HepG2 (cell line): ENCODE results near the gene SLC13A5. TPM values are rescaled to one million over a fixed set of nuclear protein-coding genes. Genes with fewer than 3 reads are reported as not detected.

Experiments used
- ARID5B ChIP-seq: IDR thresholded peaks from 2 replicates; pipeline ENCODE4 v1.4.0; 2020; ENCODE audit warnings: mild to moderate bottlenecking, missing genetic modification reagents
- ARNT2 ChIP-seq: sonication (generic); formaldehyde crosslinking; IDR thresholded peaks from 2 replicates; pipeline ENCODE4 v1.8.0; 2022; ENCODE audit warnings: mild to moderate bottlenecking, low read depth, missing genetic modification reagents, moderate library complexity
- CBFB ChIP-seq: sonication (generic); formaldehyde crosslinking; IDR thresholded peaks from 2 replicates; pipeline ENCODE4 v1.4.0; 2020; ENCODE audit warnings: missing genetic modification reagents
- CREB1 ChIP-seq, 2 experiments: fragments of 450-650 bp in 1 of 2; IDR thresholded peaks; 2 replicates each; pipeline ENCODE4 v1.6.1; 2016 to 2017; ENCODE audit warnings: control low read depth in 1 of 2, mild to moderate bottlenecking in 1 of 2, missing compliant biosample characterization in 1 of 2, missing genetic modification characterization in 1 of 2
- DRAP1 ChIP-seq: IDR thresholded peaks from 2 replicates; pipeline ENCODE4 v1.6.1; 2016; ENCODE audit warnings: missing genetic modification reagents, missing compliant biosample characterization
- HDAC2 ChIP-seq: sonication (generic); formaldehyde crosslinking; IDR thresholded peaks from 2 replicates; pipeline ENCODE4 v1.4.0; 2020; ENCODE audit warnings: missing genetic modification reagents
- KDM2A ChIP-seq: sonication (generic); formaldehyde crosslinking; IDR thresholded peaks from 2 replicates; pipeline ENCODE4 v1.4.0; 2020; ENCODE audit warnings: low read depth, missing genetic modification reagents, borderline replicate concordance
- MEIS2 ChIP-seq: sonication (generic); formaldehyde crosslinking; IDR thresholded peaks from 2 replicates; pipeline ENCODE4 v1.9.0; 2021; ENCODE audit warnings: mild to moderate bottlenecking, missing genetic modification reagents
- PCBP2 ChIP-seq: fragments of 200-400 bp; formaldehyde crosslinking; optimal IDR thresholded peaks from 2 replicates; pipeline ENCODE3; 2018; ENCODE audit warnings: low read length, low read depth; ENCODE audit not compliant: poor library complexity, severe bottlenecking
- PLSCR1 ChIP-seq: sonication (generic); formaldehyde crosslinking; IDR thresholded peaks from 2 replicates; pipeline ENCODE4 v1.5.0; 2020; ENCODE audit warnings: missing genetic modification reagents, mild to moderate bottlenecking, borderline replicate concordance
- RARA ChIP-seq: IDR thresholded peaks from 2 replicates; pipeline ENCODE4 v1.6.1; 2016; ENCODE audit warnings: missing genetic modification reagents, missing compliant biosample characterization
- RARG ChIP-seq: sonication (generic); formaldehyde crosslinking; IDR thresholded peaks from 2 replicates; pipeline ENCODE4 v1.4.0; 2020; ENCODE audit warnings: low read depth, mild to moderate bottlenecking, missing genetic modification reagents
- ZBTB20 ChIP-seq: sonication (generic); formaldehyde crosslinking; IDR thresholded peaks from 2 replicates; pipeline ENCODE4 v1.8.1; 2023; ENCODE audit warnings: missing genetic modification reagents, low read depth, mild to moderate bottlenecking, borderline replicate concordance
- ZFP36L1 ChIP-seq: sonication (generic); formaldehyde crosslinking; IDR thresholded peaks from 2 replicates; pipeline ENCODE4 v1.8.0; 2022; ENCODE audit warnings: mild to moderate bottlenecking, missing genetic modification reagents, moderate library complexity
- ZNF281 ChIP-seq: sonication (generic); formaldehyde crosslinking; IDR thresholded peaks from 2 replicates; pipeline ENCODE4 v1.4.0; 2020; ENCODE audit warnings: missing genetic modification reagents, borderline replicate concordance
- ZNF446 ChIP-seq: sonication (generic); formaldehyde crosslinking; IDR thresholded peaks from 2 replicates; pipeline ENCODE4 v1.5.0; 2020; ENCODE audit warnings: mild to moderate bottlenecking, missing genetic modification reagents
- ZNF569 ChIP-seq: sonication (generic); formaldehyde crosslinking; IDR thresholded peaks from 2 replicates; pipeline ENCODE4 v1.5.0; 2020; ENCODE audit warnings: mild to moderate bottlenecking, missing genetic modification reagents, moderate library complexity, borderline replicate concordance
- ZNF713 ChIP-seq: sonication (generic); formaldehyde crosslinking; IDR thresholded peaks from 2 replicates; pipeline ENCODE4 v1.4.0; 2020; ENCODE audit warnings: mild to moderate bottlenecking, missing genetic modification reagents
- ZNF781 ChIP-seq: sonication (generic); formaldehyde crosslinking; IDR thresholded peaks from 2 replicates; pipeline ENCODE4 v1.5.1; 2020; ENCODE audit warnings: borderline replicate concordance, mild to moderate bottlenecking, missing genetic modification reagents; ENCODE audit errors: not compliant biosample characterization
- ZUFSP ChIP-seq: sonication (generic); formaldehyde crosslinking; IDR thresholded peaks from 2 replicates; pipeline ENCODE4 v1.9.0; 2021; ENCODE audit warnings: missing genetic modification reagents, mild to moderate bottlenecking, borderline replicate concordance
- polyA plus RNA-seq, 8 experiments: library from polyadenylated mRNA; depleted of rRNA in 3 of 8; stranded (reverse) in 7 of 8; unstranded in 1 of 8; fragments of >200 nt; fragmentation: Illumina TruSeq in 4 of 8; extraction: Trizol in 4 of 8; gene quantifications; 2 replicates each; pipeline versions ENCODE4 v1.2.1 to v1.2.3, GENCODE V29; 2011 to 2016; ENCODE audit warnings: low read depth in 4 of 8, missing spikeins in 1 of 8, mixed read lengths in 1 of 8; ENCODE audit not compliant: insufficient read depth in 1 of 8
- total RNA-seq, 5 experiments: library from RNA; depleted of rRNA; stranded (reverse); fragments of >200 nt; fragmentation: Illumina TruSeq; extraction: Trizol; gene quantifications; 2 replicates each; pipeline ENCODE4 v1.2.3, GENCODE V29; 2016; ENCODE audit warnings: low read depth in 1 of 5

The SLC13A5 gene
- total and polyA plus RNA-seq, 2 of the 13 experiments (the other 11 are each of a cell fraction or from before 2014, with no cell fraction given) = 42.8 to 310 TPM

DNA sequence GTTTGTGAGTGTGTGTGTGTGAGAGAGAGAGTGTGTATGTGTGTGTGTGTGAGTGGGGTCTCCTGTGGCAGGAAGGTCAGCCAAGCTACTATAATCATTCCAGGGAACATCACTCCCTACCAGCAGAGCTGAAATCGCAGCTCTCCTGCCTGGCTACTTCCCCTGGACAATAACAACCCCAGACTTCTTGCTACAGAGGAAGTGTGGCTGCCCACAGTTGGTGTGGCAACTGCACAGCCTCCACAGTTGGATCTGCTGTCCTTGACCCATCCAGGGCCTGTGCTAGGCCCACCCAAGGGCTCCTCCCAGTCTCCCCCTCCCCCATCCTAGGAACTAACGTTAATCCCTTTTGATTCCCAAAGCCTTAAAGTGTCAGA, 1.5 kb downstream of the SLC13A5 start (continued):
- peak; percentile 93 for TF ChIP-seq ZNF281 (CRISPR knock-in tag)
- TF ChIP-seq DRAP1 (CRISPR knock-in tag) = 0 out of 2 replicates have a peak, but pooled peaks have one; percentile 10
- TF ChIP-seq ZBTB20 (CRISPR knock-in tag) = no peak
- no peak for TF ChIP-seq ZNF781 (CRISPR knock-in tag)
- TF ChIP-seq ARID5B = peak; percentile 58; the same call in 1 of the 2 replicates
- TF ChIP-seq RARG (CRISPR knock-in tag) = no peak
- no peak for TF ChIP-seq ZNF446 (CRISPR knock-in tag)
- peak; percentile 49; the same call in 1 of the 2 replicates for TF ChIP-seq MEIS2 (CRISPR knock-in tag)
- no peak for TF ChIP-seq ZNF713 (CRISPR knock-in tag)
- TF ChIP-seq CBFB (CRISPR knock-in tag) = 0 out of 2 replicates have a peak, but pooled peaks have one; percentile 22
- no peak for TF ChIP-seq ARNT2 (CRISPR knock-in tag)
- no peak for TF ChIP-seq PLSCR1 (CRISPR knock-in tag)
- peak; percentile 76 for TF ChIP-seq ZFP36L1 (CRISPR knock-in tag)
- TF ChIP-seq RARA = peak; percentile 90
- no peak for TF ChIP-seq ZNF569 (CRISPR knock-in tag)
- no peak for TF ChIP-seq CREB1 (IDR thresholded peaks at IDR 0.05)
- no peak for TF ChIP-seq CREB1 (CRISPR knock-in tag; IDR thresholded peaks at IDR 0.05)
- TF ChIP-seq PCBP2 = no peak
- no peak for TF ChIP-seq KDM2A (CRISPR knock-in tag)
- no peak for TF ChIP-seq ZUFSP (CRISPR knock-in tag)
- TF ChIP-seq HDAC2 (CRISPR knock-in tag) = no peak
